ENCODE measurements around the gene COL6A5.

- TF ChIP-seq, protein P1, sequence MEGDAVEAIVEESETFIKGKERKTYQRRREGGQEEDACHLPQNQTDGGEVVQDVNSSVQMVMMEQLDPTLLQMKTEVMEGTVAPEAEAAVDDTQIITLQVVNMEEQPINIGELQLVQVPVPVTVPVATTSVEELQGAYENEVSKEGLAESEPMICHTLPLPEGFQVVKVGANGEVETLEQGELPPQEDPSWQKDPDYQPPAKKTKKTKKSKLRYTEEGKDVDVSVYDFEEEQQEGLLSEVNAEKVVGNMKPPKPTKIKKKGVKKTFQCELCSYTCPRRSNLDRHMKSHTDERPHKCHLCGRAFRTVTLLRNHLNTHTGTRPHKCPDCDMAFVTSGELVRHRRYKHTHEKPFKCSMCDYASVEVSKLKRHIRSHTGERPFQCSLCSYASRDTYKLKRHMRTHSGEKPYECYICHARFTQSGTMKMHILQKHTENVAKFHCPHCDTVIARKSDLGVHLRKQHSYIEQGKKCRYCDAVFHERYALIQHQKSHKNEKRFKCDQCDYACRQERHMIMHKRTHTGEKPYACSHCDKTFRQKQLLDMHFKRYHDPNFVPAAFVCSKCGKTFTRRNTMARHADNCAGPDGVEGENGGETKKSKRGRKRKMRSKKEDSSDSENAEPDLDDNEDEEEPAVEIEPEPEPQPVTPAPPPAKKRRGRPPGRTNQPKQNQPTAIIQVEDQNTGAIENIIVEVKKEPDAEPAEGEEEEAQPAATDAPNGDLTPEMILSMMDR (conservative IDR thresholded peaks at IDR 0.05; ENCODE audit: low read depth in 2 of 2): no peak
- no peak for TF ChIP-seq EZH2 (IDR thresholded peaks at IDR 0.05; ENCODE audit: low read depth, unreplicated experiment)
Observed at GRCh38 chr3:130522399-130522798, 176.9 kb downstream of the COL6A5 start.
